NB4 (cell line): ENCODE data around the gene SSR2.

ENCODE experiments used
- DNase-seq: peaks from one replicate; pipeline ENCODE4 v3.0.0; 2010; ENCODE audit warnings: low read depth
- H3K4me3 ChIP-seq: one replicate; pipeline ENCODE4 v1.5.1; 2011; ENCODE audit warnings: mild to moderate bottlenecking, low read depth, low read length, moderate library complexity
- CTCF ChIP-seq: IDR thresholded peaks from one replicate; pipeline ENCODE4 v1.5.1; 2012; ENCODE audit warnings: low read depth, low read length
- MYC ChIP-seq: IDR thresholded peaks from 2 replicates; pipeline ENCODE4 v1.6.1; 2011; ENCODE audit warnings: low read depth, low read length
- POLR2A ChIP-seq: IDR thresholded peaks from 2 replicates; pipeline ENCODE4 v1.6.1; 2011; ENCODE audit warnings: mild to moderate bottlenecking; ENCODE audit not compliant: insufficient read length; ENCODE audit errors: extremely low read depth
- TF ChIP-seq, protein P1 (sequence below): IDR thresholded peaks from 2 replicates; pipeline ENCODE4 v1.6.1; 2011; ENCODE audit warnings: low read depth, low read length

SSR2 gene

DNA sequence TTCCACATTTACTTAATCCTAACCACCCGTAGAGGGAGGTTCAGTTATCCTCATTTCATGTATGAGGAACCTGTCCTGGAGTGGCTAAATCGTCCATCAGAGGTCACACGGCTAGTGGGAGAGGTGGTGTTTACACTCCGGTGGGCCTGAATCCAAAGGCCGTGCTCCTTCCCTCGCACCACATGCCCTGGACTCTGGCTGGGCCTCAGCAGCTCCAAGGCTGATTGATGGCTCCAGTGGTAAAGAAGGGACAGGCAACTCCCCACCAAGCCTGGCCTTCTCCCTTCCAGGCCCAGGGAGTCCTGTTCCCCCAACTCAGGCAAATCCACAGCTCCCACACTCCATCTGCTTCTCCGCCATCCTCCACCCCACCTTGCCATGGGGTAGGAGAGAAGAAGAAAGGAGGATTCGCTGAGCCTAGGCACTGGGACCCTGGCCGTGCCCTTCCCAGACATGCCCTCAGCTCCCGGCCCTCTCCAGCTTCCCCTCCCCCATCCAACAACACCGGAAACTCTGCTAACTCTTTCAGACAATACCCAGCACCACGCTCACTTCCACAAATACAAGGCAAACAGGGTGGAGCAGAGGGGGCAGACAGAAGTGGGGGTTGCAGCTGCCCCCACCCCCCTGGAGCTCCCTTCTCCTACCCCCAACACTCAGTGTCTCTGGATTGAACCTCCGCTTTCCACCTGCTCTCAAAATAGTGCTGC, 53.3 kb downstream of the SSR2 start:
- H3K4me3 ChIP-seq, result peak overlapping the region; percentile 28
- TF ChIP-seq CTCF (no peak), POLR2A (no peak), MYC (no peak)
- TF ChIP-seq, protein P1, sequence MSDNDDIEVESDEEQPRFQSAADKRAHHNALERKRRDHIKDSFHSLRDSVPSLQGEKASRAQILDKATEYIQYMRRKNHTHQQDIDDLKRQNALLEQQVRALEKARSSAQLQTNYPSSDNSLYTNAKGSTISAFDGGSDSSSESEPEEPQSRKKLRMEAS, result no peak
- DNase-seq, result peak; percentile 56

DNA sequence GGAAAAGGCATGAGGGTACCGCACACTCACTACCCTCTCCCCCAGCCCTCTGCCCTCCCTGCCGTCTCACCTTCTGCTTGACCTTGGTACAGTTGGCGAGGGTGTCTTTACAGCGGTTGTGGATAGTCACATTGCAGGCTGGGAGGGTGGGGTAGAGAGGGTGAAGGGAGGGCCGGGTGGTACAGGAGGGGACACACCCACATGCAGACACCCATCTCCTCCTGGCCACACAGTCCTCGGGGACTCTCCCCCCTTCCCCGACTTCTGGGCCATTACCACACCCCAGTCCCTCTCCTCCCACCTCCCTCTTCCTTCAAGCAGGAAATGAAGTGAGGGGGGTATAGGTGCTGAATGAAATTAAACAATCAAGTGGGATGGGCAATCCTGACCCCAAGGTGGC, 54.0 kb downstream of the SSR2 start:
- no peak overlapping the region for H3K4me3 ChIP-seq
- TF ChIP-seq POLR2A (no peak), MYC (no peak), CTCF (no peak)
- TF ChIP-seq, protein P1, result no peak
- DNase-seq, result peak; percentile 67

DNA sequence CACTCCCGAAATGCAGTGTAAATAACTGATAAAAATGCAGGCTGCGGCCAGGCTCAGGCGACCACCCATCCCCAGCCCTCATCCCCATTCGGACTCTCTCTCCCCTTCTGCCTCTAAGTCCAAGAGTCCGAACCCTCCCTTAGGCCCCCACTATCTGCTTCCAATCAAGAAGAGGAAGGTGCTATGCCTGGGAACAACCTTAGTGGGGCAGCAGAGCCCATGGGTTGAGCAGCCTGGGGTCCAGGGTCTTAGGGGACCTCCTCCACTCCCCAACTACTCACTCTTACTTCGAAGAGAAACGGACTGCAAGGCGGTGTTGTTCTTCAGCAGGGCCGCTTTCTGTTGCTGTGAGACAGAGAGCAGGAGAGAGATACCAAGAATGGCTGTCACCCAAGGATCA, 54.6 kb downstream of the SSR2 start:
- TF ChIP-seq POLR2A (no peak), CTCF (peak; percentile 20)
- no peak for DNase-seq
- H3K4me3 ChIP-seq, result no peak overlapping the region

DNA sequence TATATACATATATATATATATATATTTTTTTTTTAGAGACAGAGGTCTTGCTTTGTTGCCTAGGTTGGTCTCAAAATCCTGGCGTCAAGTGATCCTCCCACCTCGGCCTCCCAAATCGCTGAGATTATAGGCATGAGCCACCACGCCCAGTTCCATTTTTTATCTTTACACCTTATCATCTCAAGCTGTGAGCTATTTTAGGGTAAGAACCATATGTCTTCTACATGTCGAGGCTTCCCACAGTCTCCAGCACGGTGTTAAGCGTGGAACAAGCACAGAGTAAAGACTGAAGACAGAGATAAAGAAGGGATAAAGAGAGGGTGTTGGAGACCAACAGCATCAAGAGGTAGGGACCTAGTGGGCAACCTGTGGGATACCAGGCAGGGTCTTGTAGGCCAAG, 56.6 kb downstream of the SSR2 start:
- H3K4me3 ChIP-seq, result no peak overlapping the region
- TF ChIP-seq POLR2A, result no peak
- TF ChIP-seq, protein P1, result no peak
- TF ChIP-seq MYC, result no peak
- TF ChIP-seq CTCF, result no peak
- no peak for DNase-seq

DNA sequence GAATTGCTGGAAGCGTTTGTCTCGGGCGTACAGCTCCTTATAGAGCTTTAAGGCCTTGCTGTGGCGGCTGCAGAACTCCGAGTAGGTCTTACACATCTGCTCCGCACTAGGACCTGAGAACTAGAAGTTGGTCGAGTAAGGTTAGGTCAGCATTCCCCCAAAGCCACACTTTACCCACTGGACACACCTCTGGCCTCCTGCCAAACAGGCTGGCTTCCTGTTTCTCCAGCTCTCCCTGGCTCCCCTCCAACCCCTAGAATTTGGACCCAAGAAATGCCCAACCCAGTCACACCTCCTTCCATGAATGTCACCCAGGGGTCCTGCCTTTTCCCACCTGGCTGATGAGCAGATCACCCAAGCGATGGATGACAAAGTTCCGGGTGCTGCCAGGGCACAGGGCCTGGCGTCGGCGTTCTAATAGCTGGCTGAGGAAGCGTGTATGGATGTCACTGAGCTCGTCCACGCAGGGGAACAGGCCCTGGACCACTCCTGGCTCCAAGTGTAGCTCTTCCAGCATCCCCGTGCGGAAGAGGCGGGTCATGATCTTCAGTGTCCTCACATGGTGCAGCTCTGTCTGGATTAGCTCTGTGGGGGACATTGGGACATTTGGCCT, 58.0 kb downstream of the SSR2 start:
- no peak overlapping the region for H3K4me3 ChIP-seq
- DNase-seq, result no peak
- TF ChIP-seq, protein P1, result no peak
- TF ChIP-seq MYC, result no peak

- TF ChIP-seq CTCF (no peak), MYC (no peak), POLR2A (no peak)
- TF ChIP-seq, protein P1, result no peak
- H3K4me3 ChIP-seq, result no peak overlapping the region
- peak; percentile 49 for DNase-seq
Observed at GRCh38 chr1:155961937-155962336, 58.8 kb downstream of the SSR2 start.
